Liver (tissue), 3 donors: ENCODE data around the gene ATP6V1E1.

Experiments used
- CTCF ChIP-seq: fragments of 150-350 bp; IDR thresholded peaks from 2 replicates; pipeline ENCODE4 v1.5.1; 2017; ENCODE audit warnings: improper control_type of control experiment, low read depth, low read length; ENCODE audit not compliant: missing input control
- JUND ChIP-seq, 2 donors: IDR thresholded peaks; 2 replicates each; pipeline ENCODE4 v1.6.1; 2016; ENCODE audit warnings: antibody characterized with exemption in 2 of 2
- RXRA ChIP-seq, 2 donors: IDR thresholded peaks; 2 replicates each; pipeline ENCODE4 v1.6.1; 2017 to 2018; ENCODE audit warnings: antibody characterized with exemption in 2 of 2, mild to moderate bottlenecking in 1 of 2
- donor health status: healthy.
- donor health status: healthy.

- TF ChIP-seq CTCF: no peak
- TF ChIP-seq RXRA (IDR thresholded peaks at IDR 0.05): no peak
- no peak for TF ChIP-seq JUND (IDR thresholded peaks at IDR 0.05)
Measured at GRCh38 chr22:17638182-17638431, 9.6 kb upstream of the ATP6V1E1 start.
